CD4-positive, alpha-beta T cell treated with Interleukin-15 for 1 hour (primary cell): Measurements from ENCODE around the gene ANXA1.
"Not testable (repeated sequence)": the region's sequence is repeated elsewhere in the genome, so short reads cannot be mapped to it uniquely, and the experiment has no call there.

Source experiments
- DNase-seq: peaks from one replicate; pipeline ENCODE4 v3.0.0-alpha.2; 2020

Gene ANXA1

DNA sequence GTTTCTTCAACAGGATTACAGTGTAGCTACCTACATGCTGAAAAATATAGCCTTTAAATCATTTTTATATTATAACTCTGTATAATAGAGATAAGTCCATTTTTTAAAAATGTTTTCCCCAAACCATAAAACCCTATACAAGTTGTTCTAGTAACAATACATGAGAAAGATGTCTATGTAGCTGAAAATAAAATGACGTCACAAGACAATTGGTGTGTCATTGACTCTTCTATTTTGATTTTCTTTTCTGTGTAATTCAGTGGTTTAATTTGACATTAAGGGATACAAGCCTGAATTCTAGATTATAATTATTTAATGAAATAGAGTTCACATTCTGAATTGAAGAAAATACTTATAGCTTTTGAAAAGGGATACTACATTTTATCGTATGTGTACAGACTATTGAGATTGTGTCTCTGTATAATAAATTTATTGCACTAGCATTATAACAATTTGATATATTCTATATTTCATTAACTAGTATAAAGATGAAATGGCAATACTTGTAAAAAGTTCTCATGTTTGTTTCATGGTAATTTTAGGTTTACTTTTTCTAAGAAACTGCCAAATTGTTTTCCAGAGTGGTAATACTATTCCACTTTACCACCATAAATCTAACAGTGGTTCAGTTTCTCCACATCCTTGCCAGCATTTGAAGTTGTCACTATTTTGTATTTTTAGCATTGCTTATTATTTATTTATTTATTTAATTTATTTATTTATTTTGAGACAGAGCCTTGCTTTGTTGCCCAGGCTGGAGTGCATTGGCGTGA, 18.7 kb downstream of the ANXA1 start:
- no peak for DNase-seq

DNA sequence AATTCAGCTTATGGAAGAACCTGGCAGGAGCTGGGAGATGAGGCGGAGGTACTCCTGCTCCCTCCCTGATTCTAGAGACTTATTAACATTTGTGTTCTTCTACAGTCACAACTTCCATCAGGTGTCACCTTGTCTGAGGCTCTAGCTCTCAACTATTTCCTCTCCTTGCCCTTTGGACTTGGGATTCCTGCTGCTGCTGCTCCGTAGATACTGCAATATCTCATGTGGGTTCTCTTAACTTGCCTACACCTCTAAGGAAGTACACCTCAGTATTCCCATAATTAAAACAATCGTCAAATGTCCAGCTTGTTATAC, 21.2 kb downstream of the ANXA1 start:
- DNase-seq, result peak; percentile 25

DNA sequence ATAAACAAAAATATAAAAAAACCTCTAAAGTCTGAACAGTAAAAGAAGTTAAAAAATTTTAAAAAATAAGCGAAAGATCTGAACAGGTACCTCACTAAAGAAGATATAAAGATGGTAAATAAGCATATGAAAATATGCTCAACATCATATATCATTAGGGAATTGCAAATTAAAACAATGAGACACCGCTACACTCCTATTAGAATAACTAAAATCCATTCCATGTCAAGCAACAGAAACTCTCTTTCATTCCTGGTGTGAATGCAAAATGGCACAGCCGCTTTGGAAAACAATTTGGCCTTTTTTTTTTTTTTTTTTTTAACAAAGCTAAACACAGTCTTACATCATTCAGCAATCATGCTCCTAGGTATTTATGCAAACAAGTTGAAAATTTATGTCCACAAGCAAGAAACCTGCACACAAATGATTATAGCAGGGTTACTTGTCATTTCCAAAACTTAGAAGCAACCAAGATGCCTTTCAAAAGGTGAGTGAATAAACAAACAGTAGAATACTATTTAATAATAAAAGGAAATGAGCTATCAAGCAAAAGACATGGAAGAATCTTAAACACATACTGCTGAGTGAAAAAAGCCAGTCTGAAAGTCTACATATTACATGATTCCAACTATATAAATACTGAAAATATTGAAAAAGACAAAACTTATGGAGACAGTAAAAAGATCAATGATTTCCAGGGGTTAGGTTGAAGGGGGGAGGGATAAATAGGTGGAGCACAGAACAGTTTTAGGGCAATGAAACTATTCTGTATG, 22.1 kb downstream of the ANXA1 start:
- DNase-seq, result no peak

DNA sequence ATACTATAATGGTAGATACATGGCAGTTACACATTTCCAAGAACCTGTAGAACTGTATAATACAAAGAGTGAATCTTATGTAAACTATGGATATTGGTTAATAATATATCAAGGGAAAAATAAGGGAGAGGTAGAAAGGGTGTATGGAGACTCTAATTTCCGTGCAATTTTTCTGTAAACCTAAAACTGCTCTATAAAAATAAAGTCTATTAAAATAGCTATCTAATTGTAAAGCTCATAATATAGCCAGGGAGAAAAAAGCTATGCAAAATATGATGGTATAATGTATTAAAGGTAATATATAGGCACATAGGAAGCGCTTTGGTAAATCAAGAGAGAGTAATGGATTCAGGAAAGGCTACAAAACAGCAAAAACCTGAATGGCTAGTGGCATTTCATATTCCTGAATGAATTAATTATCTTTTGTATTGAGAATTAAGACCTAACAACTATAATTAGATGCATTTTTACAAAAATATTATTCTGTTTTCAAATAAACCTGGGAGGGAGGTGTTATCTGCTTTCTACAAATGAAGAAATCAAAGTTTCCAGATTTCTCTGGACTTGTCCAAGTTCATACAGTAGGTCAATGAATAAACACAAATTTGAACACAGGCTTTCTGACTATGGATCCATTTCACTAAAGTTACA, 22.8 kb downstream of the ANXA1 start:
- no peak for DNase-seq

DNA sequence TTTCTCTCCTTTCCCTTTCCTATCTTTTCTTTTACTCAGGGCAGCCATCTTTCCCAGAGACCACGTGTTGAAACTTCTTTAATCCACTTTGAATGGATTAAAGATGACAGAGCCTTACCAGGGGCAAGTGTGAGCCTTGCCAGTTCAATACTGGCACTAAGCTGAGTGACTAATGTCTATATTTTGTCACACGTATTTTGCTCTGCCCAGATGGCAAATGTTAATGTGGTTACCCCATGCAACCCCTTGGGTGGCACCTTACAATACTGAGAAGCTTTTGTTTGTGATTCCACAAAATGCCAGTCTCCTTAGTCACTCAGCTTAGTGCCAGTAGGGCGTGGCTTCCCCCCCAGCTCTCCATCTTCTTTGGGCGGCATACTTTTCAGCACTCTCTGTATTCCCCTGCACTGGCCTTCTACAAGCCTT, 24.8 kb downstream of the ANXA1 start:
- no peak for DNase-seq

DNA sequence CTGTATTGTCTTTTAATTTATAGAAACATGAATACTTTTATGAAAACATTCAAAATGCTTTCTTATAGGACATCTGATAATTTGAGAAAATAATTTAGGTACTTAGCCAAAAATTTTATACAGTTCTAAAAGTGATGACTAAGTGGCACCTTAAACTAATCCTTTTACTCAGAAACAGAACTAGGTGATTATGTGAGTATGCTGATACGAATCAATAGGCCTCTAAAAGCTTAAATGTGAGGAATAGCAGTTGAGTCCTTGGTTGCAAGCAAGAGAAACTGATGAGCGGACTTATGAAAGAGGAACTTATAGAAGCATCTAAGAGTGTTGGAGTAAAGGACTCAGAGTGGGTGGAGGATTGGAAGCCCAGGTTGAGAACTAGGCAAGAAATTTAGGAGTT, 26.4 kb downstream of the ANXA1 start:
- no peak for DNase-seq

DNA sequence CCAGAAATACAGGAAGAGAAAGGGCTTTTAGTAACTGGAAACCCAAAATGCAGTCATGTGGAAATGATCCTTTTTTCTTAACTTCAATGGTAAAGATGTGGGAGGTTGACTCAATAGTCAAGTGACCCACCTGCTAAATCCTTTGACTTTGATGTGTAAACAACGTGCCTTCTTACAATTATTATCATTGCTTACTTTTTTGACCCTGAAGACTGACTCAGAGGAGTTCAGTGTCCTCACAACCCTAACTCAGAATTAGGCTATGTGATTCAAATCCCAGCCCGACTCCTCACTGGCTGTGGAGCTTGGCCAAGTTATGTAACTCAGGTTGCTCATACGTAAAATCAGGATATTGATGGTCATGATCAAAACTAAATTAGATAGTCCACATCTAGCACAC, 27.9 kb downstream of the ANXA1 start:
- DNase-seq, result no peak

DNA sequence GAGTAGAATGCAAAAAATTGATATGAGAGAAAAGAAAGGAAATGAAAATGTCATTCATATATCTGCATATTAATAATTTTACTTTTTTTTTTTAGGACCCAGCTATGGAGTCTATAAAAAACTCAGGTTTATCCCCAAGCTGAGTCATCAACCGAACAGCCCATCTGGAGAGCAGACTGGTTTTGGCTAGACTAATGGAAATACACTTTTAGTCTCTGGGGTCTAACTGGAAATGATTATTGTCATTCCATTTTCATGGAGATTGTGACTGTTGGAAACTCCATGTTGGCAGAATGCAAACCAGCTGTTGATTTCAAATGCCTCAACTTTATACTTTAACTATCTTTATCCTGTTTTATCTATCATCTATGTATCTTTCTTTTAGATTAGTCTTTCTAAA, 28.7 kb downstream of the ANXA1 start:
- DNase-seq, result no peak

DNA sequence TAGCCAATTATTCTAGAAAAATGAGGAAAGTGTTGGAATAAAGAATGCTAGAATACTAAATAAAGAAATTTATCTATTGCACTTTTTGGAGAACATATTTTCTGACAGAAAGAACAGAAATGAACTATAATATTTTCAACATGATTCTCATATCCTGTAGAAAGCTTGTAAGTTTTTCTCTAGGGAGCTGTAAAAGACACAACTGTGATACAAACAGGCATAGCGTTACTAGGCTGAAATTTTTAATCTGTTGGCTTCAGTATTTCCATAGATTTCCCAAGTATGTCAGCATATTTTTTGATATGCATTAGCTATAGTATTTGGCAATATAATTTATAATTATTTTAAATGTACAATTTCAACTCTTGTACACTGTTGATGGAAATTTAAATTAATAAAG, 31.3 kb downstream of the ANXA1 start:
- no peak for DNase-seq

DNA sequence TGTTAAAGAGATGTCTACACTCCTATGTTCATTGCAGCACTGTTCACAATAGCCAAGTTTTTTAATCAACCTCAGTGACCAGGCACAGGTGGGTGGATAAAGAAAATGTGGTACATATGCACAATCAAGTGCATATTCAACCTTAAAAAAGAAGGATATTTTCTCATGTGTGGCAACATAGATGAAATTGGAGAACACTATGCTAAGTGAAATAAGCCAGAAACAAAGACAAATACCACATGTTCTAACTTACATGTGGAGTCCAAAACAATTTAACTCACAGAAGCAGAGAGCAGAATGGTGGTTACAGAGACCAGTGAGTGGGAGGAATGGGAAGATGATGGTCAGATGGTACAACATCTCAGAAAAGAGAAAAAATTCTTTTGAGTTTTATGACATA, 31.8 kb downstream of the ANXA1 start:
- no peak for DNase-seq

DNA sequence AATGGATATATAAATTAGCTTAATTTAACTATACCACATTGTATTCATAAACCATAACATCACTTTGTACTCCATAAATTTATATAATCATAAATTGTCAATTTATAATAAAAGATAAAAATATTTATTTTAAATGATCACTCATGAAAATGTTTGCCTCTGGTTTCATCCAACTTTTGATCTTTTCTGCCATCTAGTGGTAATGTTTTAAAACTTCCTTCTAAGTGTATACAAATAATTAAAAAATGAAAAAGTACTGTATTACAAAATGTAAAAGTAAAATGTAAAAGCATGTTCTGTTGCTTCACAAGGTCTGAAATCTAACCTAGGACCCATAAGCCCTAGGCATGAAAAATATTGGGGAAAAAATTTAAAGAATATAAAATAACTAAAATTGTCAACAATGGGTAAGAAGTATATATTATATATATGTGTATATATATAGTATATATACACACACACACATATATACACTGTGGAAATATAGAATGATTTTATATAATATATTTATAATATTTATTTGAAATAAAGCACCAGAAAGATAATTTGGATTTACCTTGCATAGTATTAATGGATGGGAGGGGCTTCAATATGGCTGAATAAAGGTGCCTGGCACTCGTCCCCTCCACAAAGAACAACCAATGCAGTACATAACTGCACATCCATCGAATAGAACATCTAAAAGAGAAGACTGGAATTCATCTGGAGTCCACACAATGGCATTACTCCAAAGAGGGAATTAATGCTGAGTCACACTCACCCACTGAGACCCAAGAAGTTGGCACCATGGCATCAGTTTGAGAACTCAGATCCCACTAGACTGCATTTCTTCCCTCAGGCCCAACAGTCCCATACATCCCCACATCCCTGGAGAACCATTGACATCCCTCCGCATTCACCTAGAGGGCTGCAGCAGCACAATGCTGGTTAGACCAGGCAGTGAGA, 32.5 kb downstream of the ANXA1 start:
- no peak for DNase-seq

DNA sequence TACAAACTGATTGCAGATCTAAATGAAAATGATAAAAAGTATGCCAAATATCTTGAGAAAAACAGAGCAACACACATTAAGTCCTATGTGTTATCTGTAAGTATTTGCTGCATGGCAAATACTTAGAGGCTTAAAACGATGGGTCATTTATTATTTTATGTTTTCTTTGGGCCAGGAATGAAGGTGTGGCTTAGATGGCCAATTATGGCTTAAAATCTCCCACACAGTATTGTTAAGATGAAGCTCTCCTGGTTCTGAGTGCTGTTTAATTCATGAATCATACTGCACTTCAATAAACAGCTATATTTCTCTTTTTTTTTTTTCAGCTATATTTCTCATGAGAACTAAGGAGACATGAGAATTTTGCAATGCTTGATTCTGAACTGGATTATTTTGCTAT, 39.4 kb downstream of the ANXA1 start:
- not testable (repeated sequence) for DNase-seq

DNA sequence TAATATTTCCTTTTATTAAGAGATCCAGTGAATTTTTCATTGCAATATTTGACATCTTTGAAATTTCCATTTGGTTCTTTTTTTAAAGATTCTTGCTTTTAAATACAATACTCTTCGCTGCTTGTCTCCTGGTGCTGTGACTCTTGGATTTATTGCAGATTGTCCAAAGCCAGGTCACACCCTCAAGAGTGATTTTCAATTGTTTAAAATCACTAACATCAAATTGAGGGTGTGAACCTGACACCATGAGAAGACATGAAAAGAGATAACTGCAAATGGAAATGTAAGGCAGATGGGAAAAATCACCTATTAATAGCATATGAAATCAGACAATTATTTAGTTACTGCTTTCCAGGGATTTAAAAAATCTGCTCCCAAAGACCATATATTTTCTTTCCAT, 42.6 kb downstream of the ANXA1 start:
- DNase-seq, result no peak

DNA sequence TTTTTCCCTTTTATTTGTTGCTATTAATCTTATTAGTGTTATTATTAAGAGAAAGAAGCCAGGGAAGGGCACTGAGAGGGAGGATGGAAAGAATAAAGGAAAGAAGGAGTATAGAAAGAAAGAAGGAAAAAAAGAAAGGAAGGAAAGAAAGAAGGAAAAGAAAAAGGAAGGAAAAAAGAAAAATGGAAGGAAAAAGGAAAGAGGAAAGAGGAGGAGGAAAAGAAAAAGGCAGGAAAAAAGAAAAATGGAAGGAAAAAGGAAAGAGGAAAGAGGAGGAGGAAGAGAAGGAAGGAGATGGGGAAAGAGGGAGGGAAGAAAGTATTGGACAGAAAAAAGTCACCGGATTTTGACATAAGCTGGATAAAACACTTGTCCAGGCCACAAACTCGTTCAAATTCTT, 47.8 kb downstream of the ANXA1 start:
- DNase-seq, result no peak

DNA sequence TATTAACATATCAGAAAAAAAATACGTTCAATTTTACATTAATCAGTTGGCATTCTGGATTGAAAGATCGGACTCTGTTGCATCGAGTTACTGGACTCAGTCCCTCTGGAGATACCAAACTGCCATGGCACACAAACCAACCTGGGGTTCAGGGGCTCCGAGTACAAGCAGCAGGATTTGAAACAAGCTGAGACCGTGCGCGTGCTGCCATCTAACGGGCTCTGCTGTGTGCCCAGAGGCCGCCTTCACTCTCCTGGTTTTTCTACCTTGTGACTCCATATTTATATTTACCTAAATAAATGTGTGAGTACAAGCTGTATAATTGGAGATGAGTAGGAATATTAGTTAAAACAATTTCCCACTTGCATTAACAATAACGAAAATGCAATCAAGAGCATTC, 48.2 kb downstream of the ANXA1 start:
- DNase-seq, result no peak

DNA sequence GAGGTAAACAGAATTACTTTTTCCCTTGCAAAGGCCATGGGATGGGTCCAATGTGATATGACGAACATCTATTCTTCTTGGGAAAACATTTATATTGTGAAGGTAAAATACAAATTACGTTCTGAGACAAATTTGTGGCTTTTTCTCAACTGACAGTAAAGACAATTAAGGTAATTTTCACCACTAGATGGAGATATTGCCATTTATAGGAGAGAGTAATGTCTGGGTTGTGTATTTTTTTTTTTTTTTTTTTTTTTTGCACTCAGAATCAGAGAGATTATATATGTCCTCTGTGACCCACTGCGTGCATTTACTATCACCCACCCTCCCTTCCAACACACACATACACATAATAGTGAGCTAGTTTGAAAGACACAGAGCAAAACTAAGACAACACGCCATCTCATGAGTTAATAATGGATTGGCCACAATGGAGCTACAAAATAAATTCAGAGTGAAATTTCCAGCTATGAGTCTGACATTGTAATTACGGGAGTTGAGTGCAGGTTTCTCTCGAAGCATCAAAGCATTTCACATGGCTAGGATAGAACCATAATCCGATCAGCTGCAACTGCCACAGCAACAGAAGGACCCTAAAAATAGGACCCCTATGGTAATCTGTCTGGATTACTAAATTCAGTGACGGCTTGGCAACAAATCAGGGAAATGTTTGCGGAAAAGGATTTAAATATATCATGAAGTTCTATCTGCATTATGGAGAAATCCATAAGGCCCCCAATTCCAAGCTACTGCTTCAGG, 49.2 kb downstream of the ANXA1 start:
- DNase-seq, result no peak

DNA sequence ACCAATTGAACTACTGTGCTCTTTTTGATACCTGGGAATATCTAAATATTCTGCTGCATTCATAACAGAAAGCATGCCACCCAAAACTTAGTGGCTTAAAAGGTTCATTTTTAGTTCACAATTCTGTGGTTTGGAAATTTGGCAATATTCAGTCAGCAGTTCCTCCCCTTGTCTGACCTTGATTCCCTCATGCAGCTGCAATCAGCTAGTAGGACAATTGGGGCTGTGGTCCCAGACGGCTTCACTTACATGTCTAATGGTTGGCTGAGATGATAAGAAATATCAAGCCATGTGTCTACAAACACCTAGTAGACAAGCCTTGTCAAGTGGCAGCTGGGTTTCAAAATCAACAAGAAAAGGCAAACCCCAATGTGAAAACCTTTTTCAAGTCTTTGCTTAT, 51.3 kb downstream of the ANXA1 start:
- no peak for DNase-seq

DNA sequence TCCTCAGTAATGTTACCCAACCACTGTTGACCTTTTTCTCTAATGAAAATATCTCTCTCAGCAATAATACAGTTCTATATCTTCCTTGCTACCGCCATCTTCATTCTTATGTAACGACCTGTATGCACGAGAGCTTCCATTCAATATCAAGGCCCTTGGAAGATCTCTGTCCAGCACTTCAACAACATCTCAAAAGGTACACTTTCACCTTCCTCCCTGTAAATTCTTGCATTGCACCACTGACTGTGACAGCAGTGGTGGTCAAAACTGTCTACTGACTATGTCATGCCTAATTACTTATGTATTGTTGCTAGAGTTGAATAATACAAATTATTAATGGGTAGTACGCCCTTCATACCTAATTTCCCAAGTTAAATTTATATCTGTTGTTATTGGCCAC, 53.3 kb downstream of the ANXA1 start:
- no peak for DNase-seq

DNA sequence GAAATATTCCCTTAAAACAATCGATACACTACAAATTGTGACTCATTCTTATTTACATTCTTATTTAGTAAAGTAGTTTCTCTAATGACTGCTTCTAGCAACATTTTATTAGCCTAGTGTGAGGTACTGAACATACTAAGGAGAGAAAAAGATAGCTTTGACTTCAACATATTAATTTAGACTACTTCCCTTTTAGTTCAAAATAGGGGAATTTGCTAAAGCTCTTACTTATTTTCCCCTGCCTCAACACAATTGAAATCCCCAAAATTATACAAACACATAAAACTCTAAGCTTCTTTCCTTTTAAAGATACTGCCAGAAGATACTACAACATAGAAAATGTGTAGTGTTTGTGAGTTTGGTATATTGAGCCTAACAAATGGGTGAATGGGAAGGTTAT, 55.2 kb downstream of the ANXA1 start:
- DNase-seq, result no peak

DNA sequence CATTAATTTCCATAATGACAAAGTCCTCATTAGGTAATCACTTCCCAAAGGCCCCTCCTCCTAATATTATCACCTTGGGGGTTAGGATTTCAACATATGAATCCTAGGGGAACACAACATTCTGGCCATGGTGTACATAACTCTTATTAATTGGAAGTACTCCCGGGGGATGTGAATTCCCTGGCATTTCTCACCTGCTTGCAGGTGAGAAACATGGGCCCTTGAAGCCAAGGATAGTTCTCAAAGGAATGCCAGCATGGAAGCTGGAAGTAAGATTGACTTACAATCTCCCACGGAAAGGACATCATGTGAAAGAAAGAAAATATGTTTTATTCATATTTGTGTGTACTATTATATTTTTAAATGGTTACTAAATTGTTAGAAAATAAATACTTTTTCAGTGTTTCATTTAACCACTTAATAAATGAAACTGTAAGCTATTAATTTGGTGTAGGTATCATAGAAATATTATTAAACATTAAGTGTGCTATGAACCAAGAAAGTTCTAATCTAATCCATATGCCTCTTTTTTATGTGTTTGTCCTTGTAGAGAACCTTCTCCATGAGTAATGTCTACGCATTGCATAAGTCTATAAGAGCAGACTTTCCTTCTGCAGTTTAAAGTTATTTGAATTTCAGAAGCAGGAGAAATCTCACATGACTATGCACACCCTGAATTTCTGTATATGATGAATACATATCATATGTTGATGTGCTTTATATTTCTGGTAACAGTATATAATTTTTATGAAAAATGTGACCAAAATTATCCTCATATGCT, 59.4 kb downstream of the ANXA1 start:
- no peak for DNase-seq

DNA sequence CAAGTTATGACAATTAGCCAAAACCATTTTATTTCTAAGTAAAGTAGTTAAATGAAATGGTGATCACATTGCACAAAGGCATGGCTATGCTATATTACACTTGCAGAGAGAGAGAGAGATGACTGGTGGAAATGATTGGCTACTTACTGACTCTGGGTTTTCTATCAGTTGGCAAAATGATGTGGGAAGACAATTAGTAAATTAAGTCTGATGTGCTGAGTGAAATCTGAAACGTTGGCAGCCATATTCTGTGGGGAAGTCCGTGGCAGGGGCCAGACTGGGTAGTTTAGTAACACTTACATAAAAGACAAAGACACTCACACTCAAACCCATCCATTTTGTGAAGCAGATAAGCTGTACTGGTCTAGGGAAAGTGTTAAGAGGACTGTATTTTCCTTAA, 61.6 kb downstream of the ANXA1 start:
- DNase-seq, result no peak

DNA sequence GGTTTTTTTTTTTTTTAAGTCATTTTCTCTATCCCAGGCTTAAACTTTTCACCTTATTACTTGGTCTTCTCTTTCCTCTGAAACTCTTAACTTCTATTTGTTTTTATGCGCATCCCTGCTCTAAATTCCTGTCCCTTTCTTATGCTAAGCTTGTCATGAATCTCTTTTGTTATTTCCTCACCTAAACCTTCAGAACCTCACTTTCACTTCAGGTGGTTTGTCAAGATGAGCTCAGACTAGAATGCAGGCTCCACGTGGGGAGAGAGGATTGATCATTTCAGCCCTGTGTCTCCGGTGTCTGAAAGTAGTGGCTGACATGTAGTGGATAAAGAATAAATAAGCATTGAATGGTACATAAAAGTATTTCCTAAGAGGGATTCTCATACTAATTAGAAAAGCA, 63.6 kb downstream of the ANXA1 start:
- DNase-seq, result no peak
